Calu3 (cell line): ENCODE measurements around the gene FBXL7. TPM values are rescaled to one million over a fixed set of nuclear protein-coding genes. Genes with fewer than 3 reads are reported as not detected.

Source experiments
- BruUV-seq: library from RNA; stranded (reverse); fragments of 400-500 nt; replicated peaks from 2 replicates; lab custom pipeline; 2021; lab: Mats Ljungman, UMichigan
- CTCF ChIA-PET: fragments of 300-600 bp; sonication (Branson Sonifier 250); formaldehyde crosslinking; loops from one replicate; lab custom pipeline; 2022; ENCODE audit warnings: antibody characterized with exemption; lab: Charles Lee
- DNase-seq: peaks from one replicate; pipeline ENCODE4 v3.0.0; 2022
- H3K27ac Mint-ChIP-seq: one replicate; pipeline ENCODE4 v1.8.0; 2022; ENCODE audit warnings: mixed read lengths; ENCODE audit not compliant: unreplicated experiment
- H3K27me3 Mint-ChIP-seq: one replicate; pipeline ENCODE4 v1.8.0; 2022; ENCODE audit warnings: mixed read lengths; ENCODE audit not compliant: unreplicated experiment
- H3K36me3 Mint-ChIP-seq: one replicate; pipeline ENCODE4 v1.8.0; 2022; ENCODE audit warnings: mild to moderate bottlenecking, moderate library complexity, mixed read lengths; ENCODE audit not compliant: insufficient read depth, unreplicated experiment
- H3K4me1 Mint-ChIP-seq: one replicate; pipeline ENCODE4 v1.8.0; 2022; ENCODE audit warnings: mild to moderate bottlenecking, low read depth, mixed read lengths; ENCODE audit not compliant: unreplicated experiment
- H3K4me3 Mint-ChIP-seq: one replicate; pipeline ENCODE4 v1.8.0; 2022; ENCODE audit warnings: mild to moderate bottlenecking, low read depth, moderate library complexity, mixed read lengths; ENCODE audit not compliant: unreplicated experiment
- H3K9me3 Mint-ChIP-seq: one replicate; pipeline ENCODE4 v1.8.0; 2022; ENCODE audit warnings: low read depth, mixed read lengths; ENCODE audit not compliant: unreplicated experiment
- CTCF ChIP-seq: fragments of 200-600 bp; IDR thresholded peaks from one replicate; pipeline ENCODE4 v1.8.0; 2022; ENCODE audit warnings: antibody characterized with exemption; ENCODE audit not compliant: unreplicated experiment
- intact Hi-C: fragments of 100-400 bp; cut with micrococcal nuclease; formaldehyde crosslinking; loops from one replicate; pipeline ENCODE4 v1.10.0; 2022; ENCODE audit not compliant: unreplicated experiment
- total RNA-seq: library from RNA; stranded (reverse); gene quantifications from 2 replicates; pipeline ENCODE4 v1.2.3, GENCODE V29; 2022

The FBXL7 gene
- total RNA-seq, 1 experiment from 2014 or later: not detected

GRCh38 chr5:15683332-15683731, 183.4 kb downstream of the FBXL7 start:
- CTCF ChIA-PET: no interaction called here
- no peaks in the 10 kb centered on the region for H3K4me1 Mint-ChIP-seq

GRCh38 chr5:15687401-15687800, 187.4 kb downstream of the FBXL7 start:
- no TSS peak for BruUV-seq

More at GRCh38 chr5:15683332-15683731, 183.4 kb downstream of the FBXL7 start:
- H3K9me3 Mint-ChIP-seq: peaks cover 5% of the 10 kb centered on the region
- TF ChIP-seq CTCF: no peak
- no peak for DNase-seq
- H3K27ac Mint-ChIP-seq: no peak overlapping the region
- H3K4me3 Mint-ChIP-seq: no peak overlapping the region
- H3K36me3 Mint-ChIP-seq: no peaks in the 10 kb centered on the region
- H3K27me3 Mint-ChIP-seq: no peaks in the 10 kb centered on the region
- intact Hi-C loops: no loop called here
- BruUV-seq: no TSS peak

DNA sequence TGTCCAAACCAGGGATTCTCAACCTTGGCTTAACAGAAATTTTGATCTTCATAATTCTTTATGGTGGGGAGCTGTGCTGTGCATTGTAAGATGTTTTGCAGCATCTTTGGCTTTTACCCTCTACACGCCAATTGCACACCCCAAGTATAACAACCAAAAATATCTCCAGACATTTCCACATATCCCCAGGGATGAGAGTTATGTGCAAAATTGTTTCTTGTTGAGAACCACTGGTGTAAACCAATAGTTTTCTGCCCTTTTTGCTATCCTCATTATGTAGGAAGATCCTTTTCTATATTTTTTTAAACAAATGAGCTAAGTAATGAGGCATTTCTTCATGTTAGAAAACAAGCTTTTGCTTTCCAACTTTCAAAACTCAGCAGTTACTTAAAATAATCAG, 189.9 kb downstream of the FBXL7 start:
- Mint-ChIP-seq H3K27me3 (no peaks in the 10 kb centered on the region), H3K27ac (no peak overlapping the region), H3K4me1 (no peaks in the 10 kb centered on the region), H3K36me3 (no peaks in the 10 kb centered on the region), H3K9me3 (peaks cover 12% of the 10 kb centered on the region), H3K4me3 (no peak overlapping the region)
- no peak for TF ChIP-seq CTCF
- no peak for DNase-seq
- intact Hi-C loops: no loop called here
- CTCF ChIA-PET: no interaction called here
- no TSS peak for BruUV-seq

More at GRCh38 chr5:15687401-15687800, 187.4 kb downstream of the FBXL7 start:
- no peak overlapping the region for H3K27ac Mint-ChIP-seq
- H3K36me3 Mint-ChIP-seq: no peaks in the 10 kb centered on the region
- no peak for TF ChIP-seq CTCF
- no peak overlapping the region for H3K4me3 Mint-ChIP-seq
- CTCF ChIA-PET: no interaction called here
- intact Hi-C loops: no loop called here
- H3K9me3 Mint-ChIP-seq: peaks cover 11% of the 10 kb centered on the region
- H3K4me1 Mint-ChIP-seq: no peaks in the 10 kb centered on the region
- H3K27me3 Mint-ChIP-seq: no peaks in the 10 kb centered on the region
- no peak for DNase-seq

- Mint-ChIP-seq H3K4me3 (no peak overlapping the region), H3K4me1 (no peaks in the 10 kb centered on the region), H3K36me3 (no peaks in the 10 kb centered on the region), H3K27ac (no peak overlapping the region), H3K9me3 (peaks cover 12% of the 10 kb centered on the region), H3K27me3 (no peaks in the 10 kb centered on the region)
- CTCF ChIA-PET: no interaction called here
- DNase-seq: no peak
- no peak for TF ChIP-seq CTCF
- intact Hi-C loops: no loop called here
- BruUV-seq: no TSS peak
Measured at GRCh38 chr5:15690611-15691010, 190.6 kb downstream of the FBXL7 start.
